HEK293 (cell line): ENCODE data around the gene COPS3.

Source experiments
- BCL6B ChIP-seq: fragments of 450-650 bp; formaldehyde crosslinking; IDR thresholded peaks from 2 replicates; pipeline ENCODE4 v1.5.1; 2017; ENCODE audit warnings: missing biosample characterization, missing genetic modification characterization
- HOXC10 ChIP-seq: sonication (generic); formaldehyde crosslinking; IDR thresholded peaks from 2 replicates; pipeline ENCODE4 v1.8.1; 2023; ENCODE audit warnings: mild to moderate bottlenecking, missing genetic modification reagents
- HOXD13 ChIP-seq: sonication (generic); formaldehyde crosslinking; IDR thresholded peaks from 2 replicates; pipeline ENCODE4 v1.8.0; 2022; ENCODE audit warnings: missing genetic modification reagents, borderline replicate concordance
- INSM2 ChIP-seq: fragments of 450-650 bp; formaldehyde crosslinking; IDR thresholded peaks from 2 replicates; pipeline ENCODE4 v1.5.1; 2016; ENCODE audit warnings: missing biosample characterization, missing genetic modification characterization
- KLF16 ChIP-seq: fragments of 450-650 bp; formaldehyde crosslinking; IDR thresholded peaks from 2 replicates; pipeline ENCODE4 v1.5.1; 2017; ENCODE audit warnings: missing biosample characterization, missing genetic modification characterization
- OVOL3 ChIP-seq: fragments of 450-650 bp; formaldehyde crosslinking; IDR thresholded peaks from 2 replicates; pipeline ENCODE4 v1.5.1; 2016; ENCODE audit warnings: missing biosample characterization, missing genetic modification characterization
- PBX3 ChIP-seq: sonication (generic); formaldehyde crosslinking; IDR thresholded peaks from 2 replicates; pipeline ENCODE4 v1.8.1; 2022; ENCODE audit warnings: mild to moderate bottlenecking, moderate library complexity, missing genetic modification reagents
- SCRT1 ChIP-seq: fragments of 450-650 bp; formaldehyde crosslinking; IDR thresholded peaks from 2 replicates; pipeline ENCODE4 v1.5.1; 2016; ENCODE audit warnings: missing biosample characterization, missing genetic modification characterization, borderline replicate concordance
- YY2 ChIP-seq: fragments of 450-650 bp; formaldehyde crosslinking; IDR thresholded peaks from 2 replicates; pipeline ENCODE4 v1.5.1; 2016; ENCODE audit warnings: missing biosample characterization, missing genetic modification characterization
- ZBTB11 ChIP-seq: fragments of 450-650 bp; formaldehyde crosslinking; conservative IDR thresholded peaks from 2 replicates; pipeline ENCODE4 v1.5.1; 2016; ENCODE audit warnings: low read depth, missing biosample characterization, missing genetic modification characterization
- ZBTB48 ChIP-seq: fragments of 450-650 bp; formaldehyde crosslinking; IDR thresholded peaks from 2 replicates; pipeline ENCODE4 v1.5.1; 2016; ENCODE audit warnings: missing biosample characterization, missing genetic modification characterization
- ZEB2 ChIP-seq: fragments of 450-650 bp; formaldehyde crosslinking; IDR thresholded peaks from 2 replicates; pipeline ENCODE4 v1.5.1; 2016; ENCODE audit warnings: missing biosample characterization, missing genetic modification characterization
- ZFP69B ChIP-seq: fragments of 450-650 bp; formaldehyde crosslinking; IDR thresholded peaks from 2 replicates; pipeline ENCODE4 v1.5.1; 2016; ENCODE audit warnings: missing biosample characterization, missing genetic modification characterization
- ZNF133 ChIP-seq: fragments of 450-650 bp; formaldehyde crosslinking; IDR thresholded peaks from 2 replicates; pipeline ENCODE4 v1.5.1; 2016; ENCODE audit warnings: missing biosample characterization, missing genetic modification characterization
- ZNF175 ChIP-seq: fragments of 450-650 bp; formaldehyde crosslinking; IDR thresholded peaks from 2 replicates; pipeline ENCODE4 v1.5.1; 2016; ENCODE audit warnings: missing biosample characterization, missing genetic modification characterization
- ZNF23 ChIP-seq: fragments of 450-650 bp; formaldehyde crosslinking; IDR thresholded peaks from 2 replicates; pipeline ENCODE4 v1.5.1; 2016; ENCODE audit warnings: missing biosample characterization, missing genetic modification characterization, borderline replicate concordance
- ZNF266 ChIP-seq: fragments of 450-650 bp; formaldehyde crosslinking; IDR thresholded peaks from 2 replicates; pipeline ENCODE4 v1.5.1; 2016; ENCODE audit warnings: missing biosample characterization, missing genetic modification characterization, low read depth
- ZNF280D ChIP-seq: fragments of 450-650 bp; formaldehyde crosslinking; IDR thresholded peaks from 2 replicates; pipeline ENCODE4 v1.5.1; 2016; ENCODE audit warnings: missing biosample characterization, missing genetic modification characterization
- ZNF354C ChIP-seq: fragments of 450-650 bp; formaldehyde crosslinking; IDR thresholded peaks from 2 replicates; pipeline ENCODE4 v1.5.1; 2016; ENCODE audit warnings: missing biosample characterization, missing genetic modification characterization, low read depth, borderline replicate concordance
- ZNF416 ChIP-seq: fragments of 450-650 bp; formaldehyde crosslinking; IDR thresholded peaks from 2 replicates; pipeline ENCODE4 v1.5.1; 2016; ENCODE audit warnings: missing biosample characterization, missing genetic modification characterization
- ZNF48 ChIP-seq: fragments of 450-650 bp; formaldehyde crosslinking; IDR thresholded peaks from 2 replicates; pipeline ENCODE4 v1.5.1; 2016; ENCODE audit warnings: missing biosample characterization, missing genetic modification characterization
- ZNF501 ChIP-seq: fragments of 450-650 bp; formaldehyde crosslinking; IDR thresholded peaks from 2 replicates; pipeline ENCODE4 v1.5.1; 2016; ENCODE audit warnings: missing biosample characterization, missing genetic modification characterization
- ZNF658 ChIP-seq: fragments of 450-650 bp; formaldehyde crosslinking; IDR thresholded peaks from 2 replicates; pipeline ENCODE4; 2016; ENCODE audit warnings: missing biosample characterization, missing genetic modification characterization
- ZNF837 ChIP-seq: fragments of 450-650 bp; formaldehyde crosslinking; IDR thresholded peaks from 2 replicates; pipeline ENCODE4 v1.5.1; 2016; ENCODE audit warnings: missing biosample characterization, missing genetic modification characterization
- ZSCAN5A ChIP-seq: fragments of 450-650 bp; formaldehyde crosslinking; IDR thresholded peaks from 2 replicates; pipeline ENCODE4 v1.5.1; 2016; ENCODE audit warnings: missing biosample characterization, missing genetic modification characterization

Gene COPS3

GRCh38 chr17:17206124-17206912 is 74.7 kb downstream of the COPS3 start, which contains the start of gene PLD6 (continued):
- TF ChIP-seq ZBTB11 (tag by site-specific recombination) (no peak), ZNF175 (tag by site-specific recombination) (no peak), ZNF23 (tag by site-specific recombination) (no peak), ZBTB48 (tag by site-specific recombination) (peak; percentile 59; the same call in 1 of the 2 replicates), ZNF280D (tag by site-specific recombination) (0 out of 2 replicates have a peak, but pooled peaks have one; percentile 8), ZNF48 (no peak), ZFP69B (peak; percentile 85), KLF16 (tag by site-specific recombination) (peak; percentile 99), YY2 (tag by site-specific recombination) (peak; percentile 63; the same call in 1 of the 2 replicates), HOXD13 (CRISPR knock-in tag) (no peak), ZNF501 (tag by site-specific recombination) (peak; percentile 67; the same call in 1 of the 2 replicates), PBX3 (CRISPR knock-in tag) (no peak), OVOL3 (tag by site-specific recombination) (no peak), ZSCAN5A (tag by site-specific recombination) (0 out of 2 replicates have a peak, but pooled peaks have one; percentile 55), HOXC10 (CRISPR knock-in tag) (no peak), ZNF658 (no peak), INSM2 (peak; percentile 59; the same call in 1 of the 2 replicates), BCL6B (tag by site-specific recombination) (peak; percentile 57; the same call in 1 of the 2 replicates), ZNF837 (tag by site-specific recombination) (no peak), ZNF416 (tag by site-specific recombination) (no peak), ZNF133 (tag by site-specific recombination) (0 out of 2 replicates have a peak, but pooled peaks have one; percentile 14), ZNF354C (tag by site-specific recombination) (no peak), ZNF266 (tag by site-specific recombination) (no peak), SCRT1 (peak; percentile 97), ZEB2 (no peak)
